OCI-LY1 (cell line): Measurements from ENCODE around the gene PLXNA1.

Experiments
- EZH2 ChIP-seq: fragments of 200-600 bp; sonication (generic), shearing (Covaris generic); IDR thresholded peaks from 2 replicates; pipeline ENCODE4 v1.8.0; 2017; ENCODE audit warnings: borderline replicate concordance, mixed run types, mild to moderate bottlenecking, antibody characterized with exemption, low read length, moderate library complexity, mixed read lengths
- TF ChIP-seq, protein P1 (sequence below): fragments of 200-600 bp; sonication (generic), shearing (Covaris generic); IDR thresholded peaks from 2 replicates; pipeline ENCODE4 v1.5.1; 2017; ENCODE audit warnings: mild to moderate bottlenecking, antibody characterized with exemption, low read length, moderate library complexity, mixed read lengths

DNA sequence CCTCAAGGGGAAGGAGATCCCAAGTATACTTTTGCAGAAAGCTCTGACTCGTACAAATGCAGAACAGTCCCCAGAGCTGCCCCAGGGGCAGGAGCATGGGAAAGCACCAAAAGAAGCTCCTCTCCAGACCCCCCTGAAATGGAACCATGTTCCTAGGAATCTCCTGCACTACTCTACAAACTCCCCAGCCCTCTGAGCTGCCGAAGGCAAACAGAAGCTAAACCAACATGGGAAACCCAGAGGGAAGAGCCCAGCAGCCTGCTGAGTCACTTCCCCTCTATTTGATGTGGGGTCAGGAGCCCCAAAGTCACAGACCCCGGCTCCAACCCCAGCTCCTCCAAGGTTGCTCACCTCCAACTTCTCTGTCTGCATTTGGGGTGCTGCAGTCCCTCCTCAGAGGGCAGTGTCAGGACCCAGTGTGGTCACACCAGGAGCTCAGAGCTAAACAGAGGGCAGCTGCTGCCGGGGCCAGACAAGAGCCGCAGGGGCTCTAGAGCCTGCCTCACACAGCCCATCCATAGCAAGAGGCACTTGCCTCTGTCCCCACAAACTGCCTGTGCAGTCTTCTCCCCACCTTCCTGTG is 3.8 kb upstream of the PLXNA1 start:
- TF ChIP-seq, protein P1, sequence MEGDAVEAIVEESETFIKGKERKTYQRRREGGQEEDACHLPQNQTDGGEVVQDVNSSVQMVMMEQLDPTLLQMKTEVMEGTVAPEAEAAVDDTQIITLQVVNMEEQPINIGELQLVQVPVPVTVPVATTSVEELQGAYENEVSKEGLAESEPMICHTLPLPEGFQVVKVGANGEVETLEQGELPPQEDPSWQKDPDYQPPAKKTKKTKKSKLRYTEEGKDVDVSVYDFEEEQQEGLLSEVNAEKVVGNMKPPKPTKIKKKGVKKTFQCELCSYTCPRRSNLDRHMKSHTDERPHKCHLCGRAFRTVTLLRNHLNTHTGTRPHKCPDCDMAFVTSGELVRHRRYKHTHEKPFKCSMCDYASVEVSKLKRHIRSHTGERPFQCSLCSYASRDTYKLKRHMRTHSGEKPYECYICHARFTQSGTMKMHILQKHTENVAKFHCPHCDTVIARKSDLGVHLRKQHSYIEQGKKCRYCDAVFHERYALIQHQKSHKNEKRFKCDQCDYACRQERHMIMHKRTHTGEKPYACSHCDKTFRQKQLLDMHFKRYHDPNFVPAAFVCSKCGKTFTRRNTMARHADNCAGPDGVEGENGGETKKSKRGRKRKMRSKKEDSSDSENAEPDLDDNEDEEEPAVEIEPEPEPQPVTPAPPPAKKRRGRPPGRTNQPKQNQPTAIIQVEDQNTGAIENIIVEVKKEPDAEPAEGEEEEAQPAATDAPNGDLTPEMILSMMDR = no peak
- TF ChIP-seq EZH2 = no peak
